ENCODE data around the gene DHX34.
"Not testable (repeated sequence)": the region's sequence is repeated elsewhere in the genome, so short reads cannot be mapped to it uniquely, and the experiment has no call there.

DNA sequence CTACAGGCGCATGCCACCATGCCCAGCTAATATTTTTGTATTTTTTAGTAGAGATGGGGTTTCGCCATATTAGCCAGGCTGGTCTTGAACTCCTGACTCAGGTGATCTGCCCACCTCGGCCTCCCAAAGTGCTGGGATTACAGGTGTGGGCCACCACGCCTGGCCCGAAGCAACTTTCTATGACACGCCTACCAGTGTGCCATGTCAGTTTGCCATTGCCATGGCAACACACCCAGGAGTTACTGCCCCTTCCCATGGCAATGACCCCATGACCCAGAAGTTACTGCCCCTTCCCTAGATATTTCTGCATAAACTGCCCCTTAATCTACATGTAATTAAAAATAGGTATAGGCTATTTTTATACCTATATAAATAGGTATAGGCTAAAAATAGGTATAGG lies 3.1 kb upstream of the DHX34 start:
- TF ChIP-seq, protein P1, sequence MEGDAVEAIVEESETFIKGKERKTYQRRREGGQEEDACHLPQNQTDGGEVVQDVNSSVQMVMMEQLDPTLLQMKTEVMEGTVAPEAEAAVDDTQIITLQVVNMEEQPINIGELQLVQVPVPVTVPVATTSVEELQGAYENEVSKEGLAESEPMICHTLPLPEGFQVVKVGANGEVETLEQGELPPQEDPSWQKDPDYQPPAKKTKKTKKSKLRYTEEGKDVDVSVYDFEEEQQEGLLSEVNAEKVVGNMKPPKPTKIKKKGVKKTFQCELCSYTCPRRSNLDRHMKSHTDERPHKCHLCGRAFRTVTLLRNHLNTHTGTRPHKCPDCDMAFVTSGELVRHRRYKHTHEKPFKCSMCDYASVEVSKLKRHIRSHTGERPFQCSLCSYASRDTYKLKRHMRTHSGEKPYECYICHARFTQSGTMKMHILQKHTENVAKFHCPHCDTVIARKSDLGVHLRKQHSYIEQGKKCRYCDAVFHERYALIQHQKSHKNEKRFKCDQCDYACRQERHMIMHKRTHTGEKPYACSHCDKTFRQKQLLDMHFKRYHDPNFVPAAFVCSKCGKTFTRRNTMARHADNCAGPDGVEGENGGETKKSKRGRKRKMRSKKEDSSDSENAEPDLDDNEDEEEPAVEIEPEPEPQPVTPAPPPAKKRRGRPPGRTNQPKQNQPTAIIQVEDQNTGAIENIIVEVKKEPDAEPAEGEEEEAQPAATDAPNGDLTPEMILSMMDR (IDR thresholded peaks at IDR 0.05): not testable (repeated sequence)
- TF ChIP-seq POLR2A (IDR thresholded peaks at IDR 0.05): not testable (repeated sequence)

All from heart left ventricle (tissue), 13 donors.